ENCODE results near the gene SLC35F1.

Gene SLC35F1

DNA sequence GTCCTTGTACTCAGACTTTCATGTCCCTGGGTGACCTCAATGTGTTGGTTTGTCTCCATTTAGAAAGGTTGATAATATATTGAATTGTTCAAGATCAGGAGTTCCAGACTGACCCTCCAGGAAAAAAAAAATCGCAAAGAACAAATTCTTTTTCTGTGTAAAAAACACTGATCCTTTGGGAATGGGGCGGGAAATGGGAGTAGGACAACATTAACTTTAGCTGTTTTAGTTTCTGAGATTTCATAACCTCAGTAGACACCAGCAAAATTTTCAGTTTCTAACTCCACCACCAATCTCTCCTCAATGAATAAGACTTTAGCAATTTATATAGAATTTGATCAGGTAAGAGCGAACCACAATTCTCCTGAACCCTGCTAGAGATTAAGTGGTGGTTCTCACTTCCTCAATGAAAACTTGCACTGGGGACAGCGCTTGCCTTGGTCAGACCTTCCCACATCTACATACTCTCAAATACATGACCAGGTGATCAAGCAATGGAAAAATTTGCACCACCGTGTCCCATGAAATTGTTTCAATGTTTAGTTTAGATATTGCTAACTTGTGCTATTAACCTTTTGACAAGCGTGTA, 409.8 kb downstream of the SLC35F1 start:
- no peak for DNase-seq (ENCODE audit: low spot score)

DNA sequence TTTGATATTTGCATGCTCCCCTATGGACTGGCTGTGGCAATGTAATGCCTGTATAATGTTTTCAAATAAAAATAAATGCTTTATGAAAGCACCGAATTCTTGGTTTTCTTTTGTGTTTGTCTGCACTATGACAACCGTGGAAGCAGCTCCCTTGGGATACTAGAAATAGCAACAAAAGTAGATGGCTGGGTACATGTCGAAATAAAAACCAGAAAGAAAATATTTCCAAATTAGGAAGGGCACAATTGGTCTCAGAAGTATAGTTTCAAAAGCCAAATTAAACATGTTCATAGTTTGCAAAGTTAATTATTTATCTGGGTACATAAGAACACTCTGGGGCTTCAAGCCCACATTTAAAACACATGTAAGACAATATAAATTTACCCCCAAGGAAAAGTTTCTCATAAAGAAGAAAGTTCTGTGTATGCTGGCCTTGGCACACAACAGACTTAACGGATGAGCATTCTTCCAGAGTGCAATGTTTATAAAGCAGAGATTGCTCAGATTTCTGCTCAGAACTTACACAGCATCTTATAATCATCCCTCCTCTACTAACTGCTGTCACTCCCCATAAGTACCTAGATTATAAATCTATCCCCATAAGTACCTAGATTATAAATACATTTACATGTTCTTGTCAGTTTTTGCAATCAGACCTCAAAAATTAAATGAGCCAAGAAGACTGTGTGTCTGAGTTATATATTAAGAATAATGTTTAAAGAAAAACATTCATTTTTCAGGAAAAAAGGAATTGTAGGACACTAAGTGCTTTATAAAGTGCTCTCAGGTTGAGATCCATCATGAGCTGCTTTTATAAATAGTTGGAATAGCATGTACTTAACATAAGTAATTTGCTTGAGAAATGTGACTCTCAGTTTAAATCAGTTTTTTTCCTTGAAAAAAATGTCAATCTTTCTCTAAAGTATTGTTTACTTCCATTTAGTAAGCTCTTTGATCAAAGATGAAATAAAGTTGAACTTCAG, 410.8 kb downstream of the SLC35F1 start:
- no peak for DNase-seq (ENCODE audit: low spot score)

DNA sequence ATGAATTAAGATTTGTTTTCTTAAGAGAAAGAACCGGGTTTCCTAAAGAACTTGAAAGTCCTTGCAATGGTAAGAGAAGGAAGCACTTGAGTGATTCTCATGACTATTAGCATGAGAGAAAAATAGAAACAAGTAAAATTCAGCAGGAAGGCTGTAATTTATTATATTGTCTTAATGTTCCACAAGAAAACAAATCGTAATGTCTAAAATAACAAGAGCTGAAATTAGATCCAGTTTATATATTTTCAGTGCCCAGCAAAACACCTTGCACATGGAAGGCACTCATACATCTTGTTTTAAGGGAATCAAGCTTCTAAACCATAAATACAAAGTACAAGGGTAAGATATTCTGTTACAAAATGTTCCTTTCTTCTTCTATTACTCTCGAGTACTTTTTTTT, 411.6 kb downstream of the SLC35F1 start:
- no peak for DNase-seq (ENCODE audit: low spot score)

DNA sequence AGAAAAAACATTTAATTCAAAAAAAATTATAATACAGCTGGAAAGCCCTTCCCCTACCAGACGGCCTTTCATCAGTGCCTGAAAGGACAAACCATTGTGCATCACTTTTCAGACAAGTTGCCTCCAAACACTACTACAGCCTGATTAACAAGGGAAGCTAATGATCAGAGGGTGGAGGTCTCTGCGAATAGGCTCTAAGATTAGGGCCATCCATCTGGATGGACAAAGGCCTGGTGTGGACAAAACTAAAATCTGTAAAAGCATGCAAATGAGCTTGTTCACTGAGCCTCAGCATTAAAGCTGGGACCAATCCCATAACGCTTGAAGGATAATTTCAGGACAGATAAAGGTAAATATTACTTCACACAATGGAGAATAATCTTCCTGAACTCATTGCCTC, 412.4 kb downstream of the SLC35F1 start:
- DNase-seq (ENCODE audit: low spot score) = no peak

DNA sequence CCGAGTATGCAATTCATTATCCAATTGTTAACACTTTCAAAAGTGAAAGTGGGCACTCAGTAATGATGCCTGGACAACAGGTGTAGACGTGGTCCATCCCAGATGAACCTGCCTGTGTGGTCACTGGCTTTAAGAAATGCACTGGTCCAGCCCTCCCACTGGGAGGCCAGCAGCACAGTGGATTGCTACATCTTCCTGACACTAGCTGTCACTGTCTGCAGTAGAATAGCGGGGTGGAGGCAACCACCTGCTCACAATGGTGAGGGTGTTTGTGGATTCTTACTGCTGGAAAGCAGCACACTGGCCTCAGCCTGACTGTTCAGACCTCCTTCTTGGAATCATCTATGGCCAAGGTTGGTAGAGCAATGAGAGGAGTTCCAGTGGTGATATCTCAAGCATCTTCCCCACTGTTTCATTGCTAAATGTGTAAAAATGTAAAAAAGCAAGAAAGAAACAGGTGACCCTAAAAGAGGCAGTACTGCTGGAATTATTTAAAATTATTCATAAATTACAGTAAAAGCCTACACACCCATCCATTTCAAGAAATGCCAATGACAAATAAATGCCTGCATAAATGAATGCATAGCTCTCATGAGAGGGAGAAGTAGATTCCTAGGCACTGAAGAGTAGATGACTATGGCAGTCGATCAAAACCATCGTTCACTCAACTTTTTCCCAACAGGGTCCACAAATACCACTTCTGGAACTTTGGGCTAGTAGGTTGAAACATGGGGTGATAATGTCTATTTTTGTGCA, 413.0 kb downstream of the SLC35F1 start:
- no peak for DNase-seq (ENCODE audit: low spot score)

DNA sequence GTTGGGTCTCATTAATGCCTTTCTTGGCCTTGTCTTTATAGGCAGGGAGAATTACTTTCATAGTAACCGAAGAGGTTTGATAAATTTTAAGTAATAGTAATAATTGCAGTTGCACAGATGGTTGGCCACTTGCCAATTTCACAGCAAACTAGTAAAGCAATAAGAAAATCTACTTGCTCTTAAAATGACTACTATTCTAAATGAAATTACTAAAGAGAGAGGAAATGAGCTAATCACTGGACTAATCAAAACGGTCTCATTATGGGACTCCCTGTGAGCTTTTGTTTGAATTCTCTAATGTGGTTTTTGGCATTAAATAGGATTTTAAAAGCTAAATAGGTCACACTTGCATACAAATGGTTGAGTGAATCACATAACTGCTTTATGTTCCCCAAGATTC, 413.6 kb downstream of the SLC35F1 start:
- no peak for DNase-seq (ENCODE audit: low spot score)

DNA sequence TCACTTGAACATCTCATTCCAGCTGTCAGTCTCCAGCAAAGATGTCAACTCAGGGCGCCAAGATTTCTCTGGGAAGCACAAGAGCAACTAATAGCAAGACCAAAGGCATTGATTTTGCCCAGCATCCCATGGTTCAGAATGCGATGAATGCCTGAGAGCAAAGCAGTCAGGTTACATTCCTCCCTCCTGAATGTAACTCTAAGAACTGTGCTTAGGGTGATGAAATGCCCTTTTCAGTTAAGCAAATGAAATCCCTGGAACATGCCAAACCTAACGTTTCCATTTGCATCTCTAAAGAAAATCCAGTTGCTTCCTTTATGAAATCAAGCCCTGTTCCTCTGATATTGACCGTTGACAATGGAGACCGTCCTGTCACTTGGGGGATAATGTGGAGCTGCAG, 417.1 kb downstream of the SLC35F1 start:
- DNase-seq (ENCODE audit: low spot score) = no peak

DNA sequence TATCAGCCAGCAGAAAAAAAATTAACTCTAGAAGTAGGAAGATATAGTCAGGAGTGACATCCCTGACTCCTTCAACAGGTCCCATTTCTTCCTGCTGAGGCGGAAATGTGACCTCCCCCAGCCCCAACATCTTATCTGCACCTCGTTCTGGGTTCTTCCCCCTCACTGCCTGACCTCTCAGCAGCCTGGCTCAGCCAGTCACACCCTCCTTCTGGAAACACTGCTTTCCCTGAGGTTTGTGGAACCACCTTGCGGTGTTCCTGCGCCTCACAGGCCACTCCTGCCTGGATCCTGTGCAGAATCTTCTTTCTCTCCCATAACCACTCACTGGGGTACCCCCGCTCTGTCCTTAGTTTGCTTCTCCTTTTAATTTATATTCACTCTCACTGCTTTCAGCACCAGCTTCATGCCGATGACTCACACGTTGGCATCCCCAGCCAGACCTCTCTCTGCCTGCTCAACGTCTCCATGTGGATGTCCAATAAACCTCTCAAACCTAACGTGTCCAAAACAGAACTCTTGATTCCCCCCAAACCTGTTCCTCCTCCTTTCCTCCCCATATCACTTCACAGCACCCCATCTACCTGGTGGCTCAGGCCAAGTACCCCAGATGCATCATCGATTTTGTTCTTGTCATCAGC, 418.3 kb downstream of the SLC35F1 start:
- no peak for DNase-seq (ENCODE audit: low spot score)

DNA sequence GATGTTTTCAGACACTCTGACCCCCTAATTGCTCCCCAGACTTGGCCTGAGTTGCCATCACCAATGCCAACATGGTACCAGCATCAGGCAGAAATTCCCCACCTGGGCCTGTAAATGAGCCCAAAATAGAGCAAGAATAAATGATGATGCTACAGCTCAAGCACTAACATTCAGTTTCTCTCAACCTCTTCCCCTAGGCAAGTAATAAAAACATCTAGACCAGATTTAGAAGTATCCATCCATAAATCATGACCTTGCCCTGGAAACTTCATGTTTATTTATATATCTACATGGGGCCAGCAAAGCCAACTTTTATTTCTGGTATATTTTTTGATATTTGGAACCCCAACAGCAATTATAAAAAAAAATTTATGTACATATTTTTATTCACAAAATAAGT, 419.6 kb downstream of the SLC35F1 start:
- no peak for DNase-seq (ENCODE audit: low spot score)

DNA sequence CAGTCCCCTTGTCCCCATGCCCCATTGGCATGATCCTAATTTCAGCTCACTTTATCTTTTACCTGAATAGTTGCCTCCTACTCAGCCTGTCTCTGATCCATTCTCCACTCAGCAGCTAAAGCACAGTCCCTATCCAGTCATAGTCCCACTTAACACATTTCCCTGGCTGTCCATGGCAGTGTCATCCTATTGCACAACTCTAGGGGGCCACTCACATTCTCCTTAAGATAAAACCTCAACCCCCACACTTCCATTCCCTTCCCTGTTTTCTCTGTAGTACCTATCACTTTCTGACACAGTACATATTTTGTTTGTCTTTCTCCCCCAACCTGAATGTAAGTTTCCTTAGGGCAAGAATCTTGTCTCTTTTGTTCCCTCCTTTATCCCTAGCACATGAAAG, 420.2 kb downstream of the SLC35F1 start:
- no peak for DNase-seq (ENCODE audit: low spot score)

DNA sequence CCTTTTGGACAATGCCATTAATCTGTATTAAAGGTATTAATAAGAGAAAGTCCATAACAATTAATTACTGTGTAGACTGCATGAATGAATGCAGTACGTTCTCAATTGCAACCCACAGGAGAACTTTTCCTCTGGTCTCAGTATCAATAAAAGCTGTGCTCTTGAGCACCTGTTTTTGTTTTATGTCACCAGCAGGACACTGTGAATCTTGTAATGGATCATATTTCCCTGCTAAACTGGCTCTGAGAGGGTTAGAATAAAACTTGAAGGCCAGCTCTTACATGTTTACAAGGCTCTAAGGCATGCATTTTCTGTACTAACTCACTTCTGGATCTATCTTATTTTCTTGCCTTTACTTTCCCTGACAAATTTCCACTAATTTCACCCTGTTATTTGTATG, 426.7 kb downstream of the SLC35F1 start:
- no peak for DNase-seq (ENCODE audit: low spot score)

DNA sequence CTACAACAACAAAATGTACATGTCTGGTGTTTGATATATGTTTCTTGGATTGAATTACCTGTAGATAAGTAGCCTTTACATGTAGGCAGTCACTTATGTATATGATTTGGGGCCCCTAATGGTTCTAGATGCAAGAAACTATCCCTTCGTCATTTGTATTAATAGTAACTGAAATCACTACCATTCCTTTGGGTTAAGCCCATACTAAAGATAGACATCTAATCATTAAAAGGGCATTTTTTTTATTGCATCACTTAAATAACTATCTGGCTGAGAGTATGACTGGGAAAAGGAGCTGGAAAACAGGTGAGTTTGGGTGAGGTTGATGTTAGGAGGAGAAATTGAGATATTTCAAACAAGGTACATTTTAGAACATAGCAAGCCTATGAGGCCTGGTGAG, 427.6 kb downstream of the SLC35F1 start:
- no peak for DNase-seq (ENCODE audit: low spot score)

DNA sequence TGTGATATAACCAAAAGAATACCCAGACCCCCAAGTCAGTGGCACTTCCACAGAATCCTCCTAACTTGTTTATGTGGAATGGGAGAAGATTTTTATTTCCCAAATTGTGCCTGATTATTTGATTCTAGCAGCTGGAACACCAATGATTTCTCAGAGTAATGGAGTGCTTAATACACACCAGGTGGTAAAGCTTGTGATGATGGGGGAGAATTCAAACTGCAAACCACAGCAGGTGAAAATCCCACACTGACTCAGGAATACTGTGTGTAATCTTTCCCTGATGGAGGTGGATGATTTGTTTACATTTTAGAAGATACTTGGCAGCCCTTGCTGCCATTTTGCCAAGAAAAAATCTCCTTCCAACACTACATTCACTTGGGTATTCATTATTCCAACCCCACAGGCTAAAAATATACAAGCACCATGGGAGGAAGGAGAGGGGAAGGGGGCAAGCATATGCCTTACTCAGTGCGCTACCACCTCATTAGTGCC, 428.3 kb downstream of the SLC35F1 start:
- no peak for DNase-seq (ENCODE audit: low spot score)

DNA sequence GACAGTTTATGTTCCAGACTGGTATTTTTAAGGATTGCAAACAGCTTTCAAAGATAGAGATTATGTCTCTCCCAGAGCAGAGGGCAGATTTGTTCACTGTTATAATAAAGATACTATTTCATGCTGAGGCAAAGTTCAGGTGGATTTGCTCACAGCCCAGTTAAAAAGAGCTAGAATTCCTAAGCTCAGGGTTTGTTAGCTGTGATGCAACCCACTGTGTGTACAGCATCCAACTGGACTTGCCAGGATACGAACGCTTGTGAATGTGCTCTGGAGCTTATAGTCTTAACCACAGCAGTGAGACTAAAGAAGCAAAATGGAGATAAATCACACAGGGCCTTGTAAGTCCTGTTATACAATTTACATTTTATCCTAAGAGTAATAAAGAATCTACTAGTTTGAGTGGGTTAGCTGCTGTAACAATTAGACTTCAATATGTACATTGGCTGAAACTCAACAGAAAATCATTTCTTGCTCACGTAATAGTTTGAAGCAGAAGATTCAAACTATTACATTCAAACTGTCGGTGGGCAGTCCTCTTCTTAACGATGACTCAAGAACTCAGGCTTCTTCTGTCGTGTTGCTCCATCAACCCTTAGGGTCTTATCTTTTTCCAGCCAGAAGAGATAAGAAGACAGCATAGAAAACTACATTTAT, 437.1 kb downstream of the SLC35F1 start:
- no peak for DNase-seq (ENCODE audit: low spot score)

DNA sequence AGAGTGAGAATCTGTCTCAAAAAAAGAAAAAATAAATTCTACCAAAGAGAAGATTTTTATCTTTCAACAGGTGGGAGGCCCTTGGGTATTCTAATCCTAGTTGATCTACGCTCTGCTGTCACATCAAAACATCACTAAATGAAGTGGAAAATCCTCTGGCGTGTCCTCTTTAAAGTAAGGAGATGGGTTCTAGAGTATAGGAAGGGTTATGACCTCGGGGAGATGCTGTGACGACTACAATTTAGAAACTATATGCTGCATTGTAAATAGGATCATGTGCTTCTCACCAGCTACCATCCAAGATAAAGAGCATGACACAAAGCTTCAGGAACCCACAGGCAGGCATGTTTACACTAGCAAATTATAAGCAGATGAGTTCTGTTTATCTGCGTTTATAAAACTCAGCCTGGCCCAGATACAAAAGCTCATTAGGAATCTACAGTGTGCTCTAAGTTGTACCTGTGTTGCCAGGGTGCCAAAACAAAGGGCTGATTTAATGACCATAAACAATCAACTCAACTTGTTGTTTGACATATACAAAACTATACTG, 443.9 kb downstream of the SLC35F1 start:
- no peak for DNase-seq (ENCODE audit: low spot score)

DNA sequence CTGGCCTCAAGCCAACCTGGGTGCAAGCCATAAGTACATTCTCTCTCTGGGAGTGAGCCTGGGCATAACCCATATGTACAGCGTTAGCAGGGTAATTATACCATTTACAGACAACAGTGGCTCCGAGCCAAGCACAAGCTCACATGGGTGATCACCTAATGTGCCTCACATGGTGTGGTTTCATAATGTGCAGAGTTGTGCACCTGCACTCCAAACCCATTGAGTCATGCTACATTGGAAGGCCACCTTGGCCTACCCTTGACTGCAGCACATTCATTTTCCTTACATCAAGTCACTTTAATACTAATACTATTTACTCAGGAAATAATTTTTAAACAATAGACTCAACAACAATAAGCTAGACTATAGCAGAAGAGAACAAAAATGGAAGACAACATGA, 446.5 kb downstream of the SLC35F1 start:
- DNase-seq (ENCODE audit: low spot score) = no peak

DNA sequence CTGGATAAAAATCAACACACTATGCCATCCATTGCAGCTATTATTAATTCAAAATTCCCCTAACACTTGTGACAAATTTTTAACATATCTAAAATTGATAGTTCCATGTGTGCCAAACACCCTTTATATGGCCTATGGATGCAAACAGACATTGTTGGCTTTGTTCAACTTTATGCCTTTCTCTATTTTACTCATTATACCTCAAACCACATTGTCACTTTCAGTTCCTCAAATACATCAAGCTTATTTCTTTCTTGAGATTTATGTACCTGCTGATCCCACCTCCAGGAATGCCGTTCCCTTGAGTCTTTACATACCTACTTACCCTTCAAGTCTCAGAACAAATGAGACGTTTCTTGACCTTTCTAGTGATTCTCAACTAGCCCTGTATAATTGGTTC, 447.6 kb downstream of the SLC35F1 start:
- no peak for DNase-seq (ENCODE audit: low spot score)

DNA sequence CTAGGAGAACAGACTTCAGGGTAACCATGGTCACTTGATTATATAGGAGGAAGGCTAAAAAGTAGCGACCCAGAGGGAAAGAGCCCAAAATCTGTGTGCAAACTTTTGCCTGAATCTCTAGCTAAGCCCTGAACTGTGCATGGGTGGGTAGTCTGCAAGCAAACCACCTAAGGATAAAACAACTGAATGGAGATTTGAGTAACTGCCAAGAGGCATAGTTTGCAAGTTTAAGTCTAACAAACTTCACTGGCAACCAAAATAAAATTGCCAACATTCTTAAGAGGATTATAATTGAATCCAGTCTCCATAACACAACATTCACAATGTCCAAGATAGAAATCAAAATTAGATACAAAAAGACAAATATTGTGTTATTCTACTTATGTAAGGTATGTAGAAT, 449.0 kb downstream of the SLC35F1 start:
- no peak for DNase-seq (ENCODE audit: low spot score)

DNA sequence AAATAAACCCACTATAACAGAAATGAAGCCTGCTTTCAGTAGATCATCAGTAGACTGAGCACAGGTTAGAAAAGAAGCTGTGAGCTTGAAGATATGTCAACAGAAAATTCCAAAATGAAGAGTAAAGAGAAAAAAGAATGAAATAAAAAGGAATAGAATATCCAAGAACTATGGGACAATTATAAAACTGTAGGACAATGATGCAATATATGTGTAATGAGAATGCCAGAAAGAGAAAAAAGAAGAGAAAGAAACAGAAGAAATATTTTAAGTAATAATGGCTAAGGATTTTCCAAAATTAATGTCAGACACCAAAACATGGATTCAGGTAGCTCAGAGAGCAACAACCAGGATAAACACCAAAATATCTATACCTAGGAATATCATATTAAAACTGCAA, 449.6 kb downstream of the SLC35F1 start:
- no peak for DNase-seq (ENCODE audit: low spot score)
